Measurements from ENCODE around the gene RPIA. TPM values are rescaled to one million over a fixed set of nuclear protein-coding genes. Genes with fewer than 3 reads are reported as not detected.
A peak's percentile ranks its signal among the peaks of the same experiment; 100 is the strongest.

The RPIA gene
- total and polyA plus RNA-seq, 9 of the 15 experiments (the other 6 are each of a cell fraction or from before 2014, with no cell fraction given) = 7.8 to 41.2 (median 25.8) TPM

DNA sequence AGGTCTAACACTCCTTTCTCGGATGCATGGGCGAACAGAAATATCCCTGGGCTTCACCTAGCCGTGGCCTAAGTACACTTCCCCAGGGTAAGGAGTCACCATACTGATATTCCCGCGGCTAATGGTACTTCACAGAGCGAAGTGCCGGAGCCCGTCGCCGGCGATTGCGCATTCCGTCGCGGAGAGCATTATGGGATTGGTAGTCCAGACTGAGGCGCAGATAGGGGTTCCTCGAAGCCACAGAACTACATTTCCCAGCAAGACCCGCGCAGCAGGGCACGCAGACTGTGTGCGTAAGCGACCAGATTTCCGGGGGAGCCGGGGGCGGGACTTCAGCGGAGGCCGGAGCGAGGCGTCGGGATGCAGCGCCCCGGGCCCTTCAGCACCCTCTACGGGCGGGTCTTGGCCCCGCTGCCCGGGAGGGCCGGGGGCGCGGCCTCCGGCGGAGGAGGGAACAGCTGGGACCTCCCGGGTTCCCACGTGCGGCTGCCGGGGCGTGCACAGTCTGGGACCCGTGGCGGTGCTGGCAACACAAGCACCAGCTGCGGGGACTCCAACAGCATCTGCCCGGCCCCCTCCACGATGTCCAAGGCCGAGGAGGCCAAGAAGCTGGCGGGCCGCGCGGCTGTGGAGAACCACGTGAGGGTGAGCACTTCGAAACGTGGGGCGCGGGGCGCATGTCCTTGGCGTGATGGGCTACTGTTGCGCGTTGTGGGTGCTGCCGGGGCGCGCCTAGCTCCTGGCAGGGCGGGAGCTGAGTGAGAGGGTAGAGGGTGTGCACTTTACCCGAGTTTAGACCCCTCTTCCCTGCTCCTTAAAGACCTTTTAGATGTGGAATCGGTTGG, at the start of gene RPIA (continued):
- TF ChIP-seq, protein P1, sequence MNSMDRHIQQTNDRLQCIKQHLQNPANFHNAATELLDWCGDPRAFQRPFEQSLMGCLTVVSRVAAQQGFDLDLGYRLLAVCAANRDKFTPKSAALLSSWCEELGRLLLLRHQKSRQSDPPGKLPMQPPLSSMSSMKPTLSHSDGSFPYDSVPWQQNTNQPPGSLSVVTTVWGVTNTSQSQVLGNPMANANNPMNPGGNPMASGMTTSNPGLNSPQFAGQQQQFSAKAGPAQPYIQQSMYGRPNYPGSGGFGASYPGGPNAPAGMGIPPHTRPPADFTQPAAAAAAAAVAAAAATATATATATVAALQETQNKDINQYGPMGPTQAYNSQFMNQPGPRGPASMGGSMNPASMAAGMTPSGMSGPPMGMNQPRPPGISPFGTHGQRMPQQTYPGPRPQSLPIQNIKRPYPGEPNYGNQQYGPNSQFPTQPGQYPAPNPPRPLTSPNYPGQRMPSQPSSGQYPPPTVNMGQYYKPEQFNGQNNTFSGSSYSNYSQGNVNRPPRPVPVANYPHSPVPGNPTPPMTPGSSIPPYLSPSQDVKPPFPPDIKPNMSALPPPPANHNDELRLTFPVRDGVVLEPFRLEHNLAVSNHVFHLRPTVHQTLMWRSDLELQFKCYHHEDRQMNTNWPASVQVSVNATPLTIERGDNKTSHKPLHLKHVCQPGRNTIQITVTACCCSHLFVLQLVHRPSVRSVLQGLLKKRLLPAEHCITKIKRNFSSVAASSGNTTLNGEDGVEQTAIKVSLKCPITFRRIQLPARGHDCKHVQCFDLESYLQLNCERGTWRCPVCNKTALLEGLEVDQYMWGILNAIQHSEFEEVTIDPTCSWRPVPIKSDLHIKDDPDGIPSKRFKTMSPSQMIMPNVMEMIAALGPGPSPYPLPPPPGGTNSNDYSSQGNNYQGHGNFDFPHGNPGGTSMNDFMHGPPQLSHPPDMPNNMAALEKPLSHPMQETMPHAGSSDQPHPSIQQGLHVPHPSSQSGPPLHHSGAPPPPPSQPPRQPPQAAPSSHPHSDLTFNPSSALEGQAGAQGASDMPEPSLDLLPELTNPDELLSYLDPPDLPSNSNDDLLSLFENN (IDR thresholded peaks at IDR 0.05; ENCODE audit: low read depth in 2 of 2, low read length in 2 of 2) = no peak
- no peak for TF ChIP-seq HDAC8 (tag; IDR thresholded peaks at IDR 0.05)
- TF ChIP-seq GATAD2B (IDR thresholded peaks at IDR 0.05; ENCODE audit: borderline replicate concordance) = peak; percentile 45; the same call in 1 of the 2 replicates
- peak; percentile 89 for TF ChIP-seq POU5F1 (IDR thresholded peaks at IDR 0.05; ENCODE audit: borderline replicate concordance, low read depth, low read length, partially characterized antibody)
- TF ChIP-seq EHMT2 (IDR thresholded peaks at IDR 0.05) = no peak
- TF ChIP-seq BACH1 (tag; IDR thresholded peaks at IDR 0.05) = peak; percentile 58; the same call in 1 of the 2 replicates
- TF ChIP-seq FIP1L1 (IDR thresholded peaks at IDR 0.05; ENCODE audit: low read depth, low read length, poor library complexity, severe bottlenecking) = peak; percentile 77
- no peak for TF ChIP-seq NFIX (CRISPR knock-in tag; IDR thresholded peaks at IDR 0.05; ENCODE audit: low read depth)
- peak; percentile 90 to 92 for TF ChIP-seq NRF1 (conservative IDR thresholded peaks at IDR 0.05 in 1 of 2, IDR thresholded peaks at IDR 0.05 in 1 of 2)
- TF ChIP-seq TAF1 (IDR thresholded peaks at IDR 0.05; ENCODE audit: control insufficient read depth, extremely low read depth, insufficient read depth, low read length, severe bottlenecking) = peak; percentile 69
- no peak for TF ChIP-seq LARP7 (IDR thresholded peaks at IDR 0.05)
- TF ChIP-seq THRAP3 (IDR thresholded peaks at IDR 0.05; ENCODE audit: borderline replicate concordance) = no peak
- TF ChIP-seq SMARCE1 (IDR thresholded peaks at IDR 0.05) = no peak
- 0 out of 2 replicates have a peak, but pooled peaks have one; percentile 53 for TF ChIP-seq SREBF1 (IDR thresholded peaks at IDR 0.05; ENCODE audit: borderline replicate concordance, low read depth, low read length)
- peak; percentile 81 to 96 (median 95) for TF ChIP-seq CTCF (IDR thresholded peaks at IDR 0.05 in 2 of 3, conservative IDR thresholded peaks at IDR 0.05 in 1 of 3; ENCODE audit: insufficient read depth in 2 of 3, low read depth in 1 of 3, low read length in 3 of 3)
- TF ChIP-seq, protein P2, sequence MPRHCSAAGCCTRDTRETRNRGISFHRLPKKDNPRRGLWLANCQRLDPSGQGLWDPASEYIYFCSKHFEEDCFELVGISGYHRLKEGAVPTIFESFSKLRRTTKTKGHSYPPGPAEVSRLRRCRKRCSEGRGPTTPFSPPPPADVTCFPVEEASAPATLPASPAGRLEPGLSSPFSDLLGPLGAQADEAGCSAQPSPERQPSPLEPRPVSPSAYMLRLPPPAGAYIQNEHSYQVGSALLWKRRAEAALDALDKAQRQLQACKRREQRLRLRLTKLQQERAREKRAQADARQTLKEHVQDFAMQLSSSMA (CRISPR knock-in tag; IDR thresholded peaks at IDR 0.05) = no peak
- TF ChIP-seq ZBTB5 (IDR thresholded peaks at IDR 0.05) = no peak
